CD8-positive, alpha-beta memory T cell (primary cell): ENCODE data around the gene AP5M1. TPM values are rescaled to one million over a fixed set of nuclear protein-coding genes. Genes with fewer than 3 reads are reported as not detected.

ENCODE experiments used
- CTCF ChIA-PET: fragments of 350-600 bp; sonication (Branson Sonifier 250); formaldehyde crosslinking; loops from one replicate; lab custom pipeline; 2021; ENCODE audit warnings: antibody characterized with exemption; lab: Charles Lee
- POLR2A ChIA-PET: fragments of 350-600 bp; sonication (Branson Sonifier 250); formaldehyde crosslinking; loops from one replicate; lab custom pipeline; 2021; ENCODE audit warnings: antibody characterized with exemption; lab: Charles Lee
- DNase-seq, 5 donors: peaks; one replicate each; pipeline versions ENCODE4 v3.0.0 to v3.0.0-alpha.2; 2020 to 2022; ENCODE audit warnings: mixed read lengths in 1 of 5
- H3K27ac ChIP-seq: one replicate; pipeline ENCODE4 v1.7.0; 2013; ENCODE audit warnings: low read depth, mild to moderate bottlenecking, low read length, moderate library complexity
- H3K27me3 ChIP-seq: 2 replicates; pipeline ENCODE4 v1.7.0; 2013; ENCODE audit warnings: low read length, mild to moderate bottlenecking; ENCODE audit not compliant: insufficient read depth, poor library complexity, severe bottlenecking
- H3K36me3 ChIP-seq: 2 replicates; pipeline ENCODE4 v1.7.0; 2013; ENCODE audit warnings: mild to moderate bottlenecking, low read length, moderate library complexity; ENCODE audit not compliant: insufficient read depth
- H3K4me1 ChIP-seq: 2 replicates; pipeline ENCODE4 v1.7.0; 2013; ENCODE audit warnings: mild to moderate bottlenecking, low read length, moderate library complexity; ENCODE audit not compliant: insufficient read depth
- H3K4me3 ChIP-seq: 2 replicates; pipeline ENCODE4 v1.7.0; 2013; ENCODE audit warnings: mild to moderate bottlenecking, low read length
- H3K9me3 ChIP-seq: 2 replicates; pipeline ENCODE4 v1.7.0; 2013; ENCODE audit warnings: mild to moderate bottlenecking, low read length
- H3K27ac Mint-ChIP-seq, 8 donors: one replicate each; pipeline ENCODE4 v1.8.0; 2020 to 2021; ENCODE audit warnings: mixed read lengths in 8 of 8, mild to moderate bottlenecking in 6 of 8, inconsistent platforms in 3 of 8, moderate library complexity in 3 of 8
- H3K27me3 Mint-ChIP-seq, 2 donors: one replicate each; pipeline ENCODE4 v1.8.0; 2020 to 2021; ENCODE audit warnings: mixed read lengths in 2 of 2, mild to moderate bottlenecking in 1 of 2, moderate library complexity in 1 of 2
- H3K36me3 Mint-ChIP-seq, 3 donors: one replicate each; pipeline ENCODE4 v1.8.0; 2020 to 2021; ENCODE audit warnings: mixed read lengths in 3 of 3, inconsistent platforms in 1 of 3, mild to moderate bottlenecking in 1 of 3
- H3K4me1 Mint-ChIP-seq, 3 donors: one replicate each; pipeline ENCODE4 v1.8.0; 2020 to 2021; ENCODE audit warnings: mixed read lengths in 3 of 3, inconsistent platforms in 1 of 3, mild to moderate bottlenecking in 1 of 3
- H3K4me3 Mint-ChIP-seq, 7 donors: one replicate each; pipeline ENCODE4 v1.8.0; 2020 to 2021; ENCODE audit warnings: mixed read lengths in 7 of 7, mild to moderate bottlenecking in 6 of 7, moderate library complexity in 4 of 7, inconsistent platforms in 2 of 7
- H3K9me3 Mint-ChIP-seq, 5 donors: one replicate each; pipeline ENCODE4 v1.8.0; 2020 to 2022; ENCODE audit warnings: mixed read lengths in 5 of 5, mild to moderate bottlenecking in 3 of 5, moderate library complexity in 2 of 5, inconsistent platforms in 1 of 5
- polyA plus RNA-seq: library from polyadenylated mRNA; unstranded; fragments of 300-500 nt; fragmentation: Illumina TruSeq; gene quantifications from one replicate; pipeline ENCODE4 v1.2.3, GENCODE V29; 2021
- total RNA-seq, 2 experiments: library from RNA; stranded (reverse); gene quantifications; one replicate each; pipeline ENCODE4 v1.2.3, GENCODE V29; 2021

The AP5M1 gene
- total and polyA plus RNA-seq, 3 experiments from 2014 or later = 40.9 to 44.2 (median 42.4) TPM

DNA sequence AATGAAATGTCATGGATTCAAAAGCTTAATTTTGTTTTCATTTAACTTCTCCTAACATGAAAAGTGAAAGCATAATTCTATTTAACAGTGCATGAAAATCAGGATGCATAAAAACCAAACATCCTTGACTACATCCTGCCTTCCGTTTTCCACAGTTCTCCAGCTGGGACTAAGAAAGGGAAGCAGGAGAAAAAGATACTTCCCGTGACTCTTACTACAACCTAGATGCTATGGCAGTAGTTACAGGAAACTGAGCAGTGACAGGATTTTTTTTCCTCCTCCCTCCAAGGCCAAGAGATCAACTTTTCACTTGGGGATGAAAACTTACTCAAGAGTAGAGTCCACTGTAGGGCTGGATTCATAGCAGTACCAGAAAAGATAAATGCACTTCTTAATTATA lies 2.7 kb upstream of the AP5M1 start:
- POLR2A ChIA-PET = no interaction called here
- peak overlapping the region in 1 of 7 donors; percentile 54 for H3K4me3 Mint-ChIP-seq
- no peak overlapping the region for H3K27ac ChIP-seq

DNA sequence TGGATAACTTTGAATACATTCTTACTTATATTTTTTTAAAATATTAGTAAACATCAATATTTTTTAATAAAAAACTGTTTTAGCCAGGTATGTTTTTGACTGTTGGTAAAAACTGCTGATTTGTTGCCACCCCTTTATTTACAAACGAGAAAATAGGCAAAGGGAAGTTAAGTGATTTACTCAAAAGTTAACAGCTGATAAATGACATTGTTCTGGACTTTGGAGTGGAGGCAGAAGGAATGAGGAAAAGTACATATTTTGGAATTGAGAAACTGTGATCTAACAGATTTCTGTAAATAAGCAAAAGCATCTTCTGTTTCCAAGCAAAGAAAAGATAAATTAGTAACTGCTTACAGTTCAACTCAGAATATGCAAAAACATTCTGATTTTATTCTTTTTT lies 4.5 kb downstream of the AP5M1 start:
- peaks cover 0 to 46% (median 12%) of the 10 kb centered on the region in 3 donors for H3K36me3 Mint-ChIP-seq
- H3K27me3 Mint-ChIP-seq = no peaks in the 10 kb centered on the region
- H3K36me3 ChIP-seq = peaks cover 13% of the 10 kb centered on the region
- no peaks in the 10 kb centered on the region for H3K9me3 ChIP-seq
- H3K4me3 Mint-ChIP-seq = peak overlapping the region in 1 of 7 donors; percentile 41
- ChIA-PET CTCF (no interaction called here), POLR2A (no interaction called here)
- no peak overlapping the region for H3K27ac ChIP-seq
- H3K4me1 Mint-ChIP-seq = peaks cover 41 to 62% (median 58%) of the 10 kb centered on the region in 3 donors
- peak overlapping the region in 1 of 8 donors; percentile 50 for H3K27ac Mint-ChIP-seq
- H3K27me3 ChIP-seq = no peaks in the 10 kb centered on the region
- H3K9me3 Mint-ChIP-seq = no peaks in the 10 kb centered on the region
- no peak overlapping the region for H3K4me3 ChIP-seq
- no peak for DNase-seq
- H3K4me1 ChIP-seq = peaks cover 26% of the 10 kb centered on the region

More for the DNA sequence above, 2.7 kb upstream of the AP5M1 start:
- CTCF ChIA-PET = no interaction called here
- no peaks in the 10 kb centered on the region for H3K27me3 Mint-ChIP-seq
- peaks cover 0 to 16% (median 0%) of the 10 kb centered on the region in 3 donors for H3K36me3 Mint-ChIP-seq
- H3K4me1 ChIP-seq = peaks cover 21% of the 10 kb centered on the region
- DNase-seq = no peak
- H3K36me3 ChIP-seq = no peaks in the 10 kb centered on the region
- no peak overlapping the region for H3K4me3 ChIP-seq
- peaks cover 62 to 79% (median 78%) of the 10 kb centered on the region in 3 donors for H3K4me1 Mint-ChIP-seq
- H3K27ac Mint-ChIP-seq = peak overlapping the region in 2 of 8 donors; percentile 15 to 35
- no peaks in the 10 kb centered on the region for H3K9me3 ChIP-seq
- H3K9me3 Mint-ChIP-seq = no peaks in the 10 kb centered on the region
- no peaks in the 10 kb centered on the region for H3K27me3 ChIP-seq

DNA sequence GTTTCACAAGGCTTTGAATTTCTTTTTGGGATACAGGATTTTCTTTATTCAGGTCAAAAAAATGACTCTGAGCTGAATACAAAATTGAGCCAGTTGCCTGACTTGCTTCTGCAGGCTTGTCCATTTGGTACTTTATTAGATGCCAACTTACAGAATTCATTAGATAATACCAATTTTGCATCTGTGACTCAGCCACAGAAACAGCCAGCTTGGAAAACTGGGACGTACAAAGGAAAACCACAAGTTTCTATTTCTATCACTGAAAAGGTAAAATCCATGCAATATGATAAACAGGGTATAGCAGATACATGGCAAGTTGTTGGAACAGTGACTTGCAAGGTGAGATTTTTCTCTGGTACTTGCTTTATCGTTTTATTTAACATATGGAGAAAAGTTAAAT lies 5.8 kb downstream of the AP5M1 start:
- Histone ChIP-seq H3K27me3 (no peaks in the 10 kb centered on the region), H3K36me3 (peaks cover 13% of the 10 kb centered on the region), H3K27ac (no peak overlapping the region), H3K9me3 (no peaks in the 10 kb centered on the region), H3K4me3 (no peak overlapping the region), H3K4me1 (peaks cover 26% of the 10 kb centered on the region)
- Mint-ChIP-seq H3K4me3 (no peak overlapping the region), H3K27ac (no peak overlapping the region), H3K4me1 (peaks cover 39 to 68% (median 60%) of the 10 kb centered on the region in 3 donors), H3K27me3 (no peaks in the 10 kb centered on the region), H3K36me3 (peaks cover 0 to 47% (median 15%) of the 10 kb centered on the region in 3 donors), H3K9me3 (no peaks in the 10 kb centered on the region)
- no peak for DNase-seq
- ChIA-PET CTCF (no interaction called here), POLR2A (no interaction called here)

DNA sequence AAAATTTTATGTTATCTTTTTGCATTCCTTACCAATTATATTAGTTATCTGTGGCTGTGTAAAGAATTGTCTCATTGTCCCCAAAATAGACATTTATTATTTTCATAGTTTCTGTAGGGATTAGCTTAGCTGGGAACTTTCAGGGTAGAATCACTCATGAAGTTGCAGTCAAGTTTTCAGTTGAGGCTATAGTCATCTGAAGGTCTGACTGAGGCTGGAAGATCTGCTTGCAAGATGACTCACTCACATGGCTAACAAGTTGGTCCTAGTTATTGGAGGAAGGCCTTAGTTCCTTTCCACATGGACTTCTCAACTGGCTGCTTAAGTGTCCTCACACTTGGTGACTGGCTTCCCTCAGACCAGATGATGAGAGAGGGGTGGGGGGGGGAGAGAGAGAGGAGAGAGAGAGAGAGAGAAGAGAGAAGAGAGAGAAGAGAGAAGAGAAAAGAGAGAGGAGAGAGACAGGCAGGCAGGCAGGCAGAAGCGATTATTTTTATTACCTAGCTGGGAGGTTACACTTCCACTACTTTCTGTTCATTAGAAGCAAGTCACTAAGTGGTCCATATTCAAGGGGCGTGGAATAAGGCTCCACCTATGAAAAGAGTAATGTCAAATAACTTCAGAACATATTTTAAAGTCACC lies 6.4 kb downstream of the AP5M1 start:
- Histone ChIP-seq H3K36me3 (peaks cover 13% of the 10 kb centered on the region), H3K9me3 (no peaks in the 10 kb centered on the region), H3K27me3 (no peaks in the 10 kb centered on the region), H3K4me1 (peaks cover 24% of the 10 kb centered on the region), H3K4me3 (no peak overlapping the region), H3K27ac (no peak overlapping the region)
- H3K27me3 Mint-ChIP-seq = no peaks in the 10 kb centered on the region
- CTCF ChIA-PET = no interaction called here
- H3K4me3 Mint-ChIP-seq = no peak overlapping the region
- DNase-seq = no peak
- peak overlapping the region in 1 of 8 donors; percentile 62 for H3K27ac Mint-ChIP-seq
- no peaks in the 10 kb centered on the region for H3K9me3 Mint-ChIP-seq
- POLR2A ChIA-PET = no interaction called here
- peaks cover 0 to 52% (median 15%) of the 10 kb centered on the region in 3 donors for H3K36me3 Mint-ChIP-seq
- peaks cover 35 to 62% (median 55%) of the 10 kb centered on the region in 3 donors for H3K4me1 Mint-ChIP-seq

DNA sequence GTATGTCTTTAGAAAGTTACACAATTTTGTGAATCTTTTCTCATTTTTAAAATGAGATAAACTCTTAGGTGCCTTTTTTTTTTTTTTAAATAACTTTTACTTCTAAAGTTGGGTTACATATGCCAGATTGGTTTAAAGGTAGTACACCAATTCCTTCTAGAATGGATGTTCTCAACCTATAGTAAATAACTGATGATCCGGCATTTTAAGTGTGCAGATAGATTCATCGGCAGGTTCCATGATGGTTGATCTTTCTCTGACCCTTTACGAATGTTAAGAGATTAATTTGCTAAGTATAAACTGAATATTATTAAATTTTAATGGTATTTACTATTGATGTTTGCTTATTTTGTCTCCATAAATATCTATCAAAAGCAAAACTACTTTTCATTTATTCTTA lies 8.3 kb downstream of the AP5M1 start:
- no peak overlapping the region for H3K4me3 ChIP-seq
- no peaks in the 10 kb centered on the region for H3K9me3 ChIP-seq
- no peak overlapping the region for H3K27ac ChIP-seq
- no peaks in the 10 kb centered on the region for H3K27me3 ChIP-seq
- Mint-ChIP-seq H3K27ac (no peak overlapping the region), H3K27me3 (no peaks in the 10 kb centered on the region), H3K36me3 (peaks cover 7 to 63% (median 15%) of the 10 kb centered on the region in 3 donors), H3K9me3 (no peaks in the 10 kb centered on the region), H3K4me1 (peaks cover 16 to 43% (median 39%) of the 10 kb centered on the region in 3 donors), H3K4me3 (no peak overlapping the region)
- ChIA-PET POLR2A (no interaction called here), CTCF (no interaction called here)
- peaks cover 5% of the 10 kb centered on the region for H3K4me1 ChIP-seq
- H3K36me3 ChIP-seq = peaks cover 19% of the 10 kb centered on the region
- DNase-seq = no peak

DNA sequence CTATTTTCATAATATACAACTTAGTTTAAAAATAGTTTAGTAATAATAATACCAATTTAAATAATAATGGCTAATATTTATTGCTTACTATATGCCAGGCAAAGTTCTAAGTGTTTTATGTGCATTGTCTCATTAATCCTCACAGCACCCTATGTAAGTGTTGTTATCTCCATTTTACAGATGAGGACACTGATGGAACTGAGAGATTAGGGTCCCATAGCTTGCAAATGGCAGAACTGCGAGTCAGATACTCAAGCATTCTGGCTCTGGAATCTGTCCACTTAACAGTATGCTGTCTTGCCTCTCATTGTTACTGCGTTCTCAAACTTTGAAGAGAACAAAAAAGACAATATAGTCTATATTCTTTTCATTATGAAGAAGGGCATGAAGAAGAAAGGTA lies 19.0 kb downstream of the AP5M1 start:
- H3K4me1 Mint-ChIP-seq = no peaks in the 10 kb centered on the region
- Histone ChIP-seq H3K9me3 (no peaks in the 10 kb centered on the region), H3K4me1 (no peaks in the 10 kb centered on the region), H3K27me3 (no peaks in the 10 kb centered on the region), H3K4me3 (no peak overlapping the region), H3K36me3 (peaks cover 8% of the 10 kb centered on the region), H3K27ac (no peak overlapping the region)
- H3K9me3 Mint-ChIP-seq = no peaks in the 10 kb centered on the region
- no peak overlapping the region for H3K4me3 Mint-ChIP-seq
- H3K27me3 Mint-ChIP-seq = no peaks in the 10 kb centered on the region
- DNase-seq = no peak
- H3K27ac Mint-ChIP-seq = no peak overlapping the region
- POLR2A ChIA-PET = no interaction called here
- CTCF ChIA-PET = no interaction called here
- peaks cover 0 to 85% (median 17%) of the 10 kb centered on the region in 3 donors for H3K36me3 Mint-ChIP-seq

DNA sequence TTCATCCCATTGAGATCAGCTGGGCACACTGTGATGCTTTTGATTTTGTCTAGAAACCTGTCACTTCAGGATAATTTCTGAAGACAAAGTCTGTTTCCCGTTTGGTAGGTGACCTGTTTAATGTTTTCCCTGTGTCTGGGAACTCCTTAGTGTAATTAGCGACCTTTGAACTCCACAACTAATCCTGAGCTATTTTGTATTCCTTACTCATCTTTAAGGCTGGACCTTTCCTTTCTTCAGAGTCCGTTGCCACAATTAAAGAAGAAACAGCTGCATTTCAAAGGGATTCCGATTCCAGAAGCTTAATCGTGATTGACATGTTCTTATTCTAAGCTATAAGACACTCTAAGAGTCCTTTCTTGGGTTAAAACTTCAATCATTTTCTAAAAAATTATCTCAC lies 22.0 kb downstream of the AP5M1 start:
- no peaks in the 10 kb centered on the region for H3K27me3 ChIP-seq
- no peak overlapping the region for H3K4me3 Mint-ChIP-seq
- no peaks in the 10 kb centered on the region for H3K36me3 ChIP-seq
- peaks cover 0 to 57% (median 7%) of the 10 kb centered on the region in 3 donors for H3K36me3 Mint-ChIP-seq
- ChIA-PET POLR2A (interaction anchor here (0.6 kb wide), 2 partner anchors 12 to 21 kb away, joined by 3 read pairs; no protein-coding TSS in a partner anchor), CTCF (interaction anchor here (1.2 kb wide), 1 partner anchor 801 kb away, joined by 3 read pairs; no protein-coding TSS in a partner anchor)
- H3K27ac ChIP-seq = no peak overlapping the region
- no peak overlapping the region for H3K27ac Mint-ChIP-seq
- H3K9me3 Mint-ChIP-seq = no peaks in the 10 kb centered on the region
- no peak overlapping the region for H3K4me3 ChIP-seq
- no peaks in the 10 kb centered on the region for H3K27me3 Mint-ChIP-seq
- no peaks in the 10 kb centered on the region for H3K4me1 Mint-ChIP-seq
- no peaks in the 10 kb centered on the region for H3K4me1 ChIP-seq
- no peaks in the 10 kb centered on the region for H3K9me3 ChIP-seq
- DNase-seq = no peak

DNA sequence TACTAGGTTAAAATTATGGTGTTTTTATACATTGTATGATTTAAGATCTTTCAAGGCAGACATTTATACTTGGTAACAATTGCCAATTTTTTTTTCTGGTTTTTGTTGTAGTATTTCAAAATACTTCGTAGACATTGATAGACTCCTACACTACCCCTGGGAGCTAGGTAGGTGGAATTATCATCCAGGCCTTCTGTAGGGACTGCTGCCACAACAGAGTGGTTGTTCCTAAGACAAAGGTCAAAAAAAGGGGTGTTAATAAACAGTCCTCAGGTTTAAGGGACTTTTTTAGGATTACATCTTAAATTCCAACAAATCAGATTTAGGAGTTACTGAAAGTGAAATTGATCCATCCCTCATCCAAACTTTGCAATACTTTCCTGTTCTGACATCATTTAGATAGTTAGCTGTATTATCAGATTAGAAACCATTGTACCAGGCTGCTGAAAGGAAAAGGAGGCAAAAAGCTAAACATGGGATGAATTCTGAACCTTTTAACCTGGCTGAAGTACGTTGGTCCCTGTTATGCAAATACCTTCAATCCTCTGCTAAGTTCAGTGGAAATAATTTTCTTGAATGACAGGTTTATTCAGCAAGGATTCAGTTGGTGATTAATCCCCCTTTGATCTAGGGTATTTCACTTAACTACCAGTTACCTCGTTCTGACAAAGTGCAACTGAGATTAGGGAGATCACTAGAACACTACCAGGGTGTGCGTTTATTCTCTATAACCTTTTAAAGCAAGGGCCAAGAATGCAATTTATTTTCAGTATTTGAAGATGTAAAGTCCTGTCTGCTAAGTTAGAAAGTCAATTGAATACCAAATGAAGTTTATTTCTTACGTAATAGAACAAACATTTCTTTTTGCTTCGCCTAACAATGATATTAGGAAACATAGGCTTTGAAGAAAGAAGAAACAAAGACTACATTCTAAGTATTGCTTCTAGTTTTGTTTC lies 23.2 kb downstream of the AP5M1 start:
- H3K27ac ChIP-seq = no peak overlapping the region
- no peaks in the 10 kb centered on the region for H3K36me3 ChIP-seq
- ChIA-PET POLR2A (interaction anchor here (0.6 kb wide), 1 partner anchor 13 kb away, joined by 3 read pairs; no protein-coding TSS in a partner anchor), CTCF (no interaction called here)
- H3K27me3 ChIP-seq = no peaks in the 10 kb centered on the region
- Mint-ChIP-seq H3K9me3 (no peaks in the 10 kb centered on the region), H3K4me3 (no peak overlapping the region), H3K36me3 (peaks cover 0 to 46% (median 6%) of the 10 kb centered on the region in 3 donors), H3K27me3 (no peaks in the 10 kb centered on the region), H3K27ac (peak overlapping the region in 2 of 8 donors; percentile 23 to 54), H3K4me1 (no peaks in the 10 kb centered on the region)
- no peaks in the 10 kb centered on the region for H3K4me1 ChIP-seq
- DNase-seq = no peak
- no peaks in the 10 kb centered on the region for H3K9me3 ChIP-seq
- H3K4me3 ChIP-seq = no peak overlapping the region
